ENCODE measurements around the gene ZNF862. TPM values are rescaled to one million over a fixed set of nuclear protein-coding genes. Genes with fewer than 3 reads are reported as not detected.

ZNF862 gene
- total RNA-seq, 1 experiment from 2014 or later: 1.9 TPM

GRCh38 chr7:149792220-149792595, 46.0 kb upstream of the ZNF862 start:
- Histone ChIP-seq H2BK20ac (ENCODE audit: low read depth, low read length, poor library complexity, severe bottlenecking) (no peak overlapping the region), H3K9ac (ENCODE audit: extremely low read depth, insufficient read length, low read length) (no peak overlapping the region), H3K4me2 (ENCODE audit: insufficient read depth, insufficient read length, low read length) (no peak overlapping the region), H3K18ac (ENCODE audit: insufficient read length, low read depth, low read length) (no peak overlapping the region), H3K23ac (ENCODE audit: insufficient read length, low read depth, low read length) (no peak overlapping the region), H3K9me3 (ENCODE audit: control insufficient read depth, low read depth, low read length) (no peaks in the 10 kb centered on the region), H4K91ac (ENCODE audit: insufficient read length, low read depth, low read length) (no peak overlapping the region), H3K23me2 (ENCODE audit: insufficient read length, low read depth, low read length, poor library complexity, severe bottlenecking) (no peaks in the 10 kb centered on the region), H2BK5ac (ENCODE audit: insufficient read length, low read length) (no peak overlapping the region), H3K14ac (ENCODE audit: insufficient read depth, low read length) (no peak overlapping the region), H4K8ac (replicated peaks; ENCODE audit: insufficient read length, low read depth, low read length) (no peak overlapping the region), H2BK12ac (ENCODE audit: insufficient read length, low read depth, low read length) (no peak overlapping the region), H3K79me2 (ENCODE audit: insufficient read depth, low read length) (no peaks in the 10 kb centered on the region), H2AK5ac (ENCODE audit: insufficient read length, low read length) (no peak overlapping the region), H2BK120ac (ENCODE audit: low read depth, low read length, poor library complexity, severe bottlenecking) (no peak overlapping the region), H3K56ac (ENCODE audit: insufficient read length, low read depth, low read length) (no peak overlapping the region), H3K27ac (ENCODE audit: insufficient read length, low read depth, low read length) (no peak overlapping the region), H3T11ph (ENCODE audit: low read length) (no peak overlapping the region), H3K4me1 (ENCODE audit: insufficient read depth, low read length) (no peaks in the 10 kb centered on the region), H4K20me1 (ENCODE audit: control insufficient read depth, insufficient read depth, insufficient read length) (peaks cover 2% of the 10 kb centered on the region), H2BK15ac (ENCODE audit: low read depth, low read length) (no peak overlapping the region), H3K4ac (ENCODE audit: low read depth, low read length) (no peak overlapping the region), H3K79me1 (ENCODE audit: insufficient read depth, low read depth, low read length, poor library complexity, severe bottlenecking) (no peaks in the 10 kb centered on the region), H3K27me3 (ENCODE audit: insufficient read depth, low read length) (no peaks in the 10 kb centered on the region; the same call in 1 of the 2 replicates), H2AFZ (ENCODE audit: low read length) (no peak overlapping the region), H4K5ac (ENCODE audit: insufficient read length, low read depth, low read length) (no peak overlapping the region)
- WGBS (ENCODE audit: extremely low coverage, insufficient read length, low lambda C conversion rate): no CpG with 5 or more reads among the region's 15 CpGs
- DNase-seq: no peak
- Mint-ChIP-seq H3K27me3 (ENCODE audit: low read depth) (peaks cover 70% of the 10 kb centered on the region), H3K36me3 (ENCODE audit: insufficient read depth in 1 of 3, low read depth in 3 of 3) (no peaks in the 10 kb centered on the region), H3K27ac (no peak overlapping the region), H3K4me3 (no peak overlapping the region), H3K9me3 (no peaks in the 10 kb centered on the region), H3K4me1 (peaks cover 0 to 14% of the 10 kb centered on the region in 2 experiments; a peak in 2 of 4 replicates)
- no peak for TF ChIP-seq CTCF (conservative IDR thresholded peaks at IDR 0.05)

Measured in H9 (cell line).